IMR-90 (cell line): ENCODE measurements around the gene IGFBP6. TPM values are rescaled to one million over a fixed set of nuclear protein-coding genes. Genes with fewer than 3 reads are reported as not detected.
A peak's percentile ranks its signal among the peaks of the same experiment; 100 is the strongest.

Experiments used
- ATAC-seq: fragments of 200-7000 bp; cut with Tn5 transposase; 2 replicates; pipeline ENCODE4 v1.9.1; 2020; ENCODE audit warnings: low read depth, mild to moderate bottlenecking, moderate library complexity
- BruUV-seq: library from RNA; stranded (reverse); fragments of 400-500 nt; replicated peaks from 2 replicates; lab custom pipeline; 2021; lab: Mats Ljungman, UMichigan
- CTCF ChIA-PET: fragments of 300-600 bp; formaldehyde crosslinking; extraction: SDS; loops from one replicate; lab custom pipeline; 2021; ENCODE audit warnings: antibody characterized with exemption; lab: Yijun Ruan, JAX
- POLR2A ChIA-PET: fragments of 300-600 bp; sonication (Branson Sonifier 250); formaldehyde crosslinking; loops from one replicate; lab custom pipeline; 2022; ENCODE audit warnings: antibody characterized with exemption; ENCODE audit not compliant: unreplicated experiment; lab: Charles Lee
- DNase-seq: peaks from one replicate; pipeline ENCODE4 v3.0.0; 2013
- H2AFZ ChIP-seq: replicated peaks from 2 replicates; pipeline ENCODE3; 2013; ENCODE audit warnings: low read length, mild to moderate bottlenecking; ENCODE audit not compliant: poor library complexity
- H2AK5ac ChIP-seq: 2 replicates; pipeline ENCODE4 v1.6.1; 2013; ENCODE audit warnings: low read depth, low read length, inconsistent platforms
- H2AK9ac ChIP-seq: replicated peaks from 2 replicates; pipeline ENCODE3; 2013; ENCODE audit warnings: mild to moderate bottlenecking, low read depth, low read length, moderate library complexity; ENCODE audit not compliant: poor library complexity
- H2BK120ac ChIP-seq: 2 replicates; pipeline ENCODE4 v1.6.1; 2013; ENCODE audit warnings: low read depth, low read length, inconsistent platforms
- H2BK15ac ChIP-seq: 3 replicates; pipeline ENCODE4 v1.6.1; 2013; ENCODE audit warnings: low read depth, low read length, inconsistent platforms
- H2BK20ac ChIP-seq: 2 replicates; pipeline ENCODE4 v1.6.1; 2013; ENCODE audit warnings: low read depth, mild to moderate bottlenecking, inconsistent platforms, low read length, moderate library complexity
- H2BK5ac ChIP-seq: 2 replicates; pipeline ENCODE4 v1.6.1; 2013; ENCODE audit warnings: mild to moderate bottlenecking, low read depth, low read length, inconsistent platforms; ENCODE audit not compliant: poor library complexity, severe bottlenecking
- H3K14ac ChIP-seq: replicated peaks from 2 replicates; pipeline ENCODE4 v1.6.1; 2013; ENCODE audit warnings: low read depth, low read length, inconsistent platforms
- H3K18ac ChIP-seq: 2 replicates; pipeline ENCODE4 v1.6.1; 2013; ENCODE audit warnings: low read depth, low read length, control low read depth
- H3K23ac ChIP-seq: 2 replicates; pipeline ENCODE4 v1.6.1; 2013; ENCODE audit warnings: low read depth, low read length, inconsistent platforms
- H3K27ac ChIP-seq: 2 replicates; pipeline ENCODE4 v1.5.1; 2013; ENCODE audit warnings: mild to moderate bottlenecking, control low read depth, low read length; ENCODE audit not compliant: insufficient read depth
- H3K27me3 ChIP-seq: 2 replicates; pipeline ENCODE4 v1.6.1; 2013; ENCODE audit warnings: low read length; ENCODE audit not compliant: control insufficient read depth, insufficient read depth
- H3K36me3 ChIP-seq: 2 replicates; pipeline ENCODE4 v1.6.1; 2013; ENCODE audit warnings: low read length, mixed read lengths; ENCODE audit not compliant: control insufficient read depth, insufficient read depth
- H3K4ac ChIP-seq: 2 replicates; pipeline ENCODE4 v1.6.1; 2013; ENCODE audit warnings: low read depth, low read length, inconsistent platforms
- H3K4me1 ChIP-seq: 2 replicates; pipeline ENCODE4 v1.6.1; 2013; ENCODE audit warnings: low read length, mixed read lengths; ENCODE audit not compliant: control insufficient read depth, insufficient read depth
- H3K4me2 ChIP-seq: 2 replicates; pipeline ENCODE4 v1.6.1; 2013; ENCODE audit warnings: low read depth, mild to moderate bottlenecking, control low read depth, low read length, moderate library complexity
- H3K4me3 ChIP-seq: 2 replicates; pipeline ENCODE4 v1.5.1; 2013; ENCODE audit warnings: low read depth, mild to moderate bottlenecking, control low read depth, low read length, moderate library complexity; ENCODE audit not compliant: insufficient read depth
- H3K56ac ChIP-seq: 2 replicates; pipeline ENCODE4 v1.6.1; 2013; ENCODE audit warnings: low read length, inconsistent platforms; ENCODE audit not compliant: insufficient read depth; ENCODE audit errors: extremely low read depth
- H3K79me1 ChIP-seq, 2 experiments: 2 replicates each; pipeline ENCODE4 v1.6.1; 2013; ENCODE audit warnings: low read length in 2 of 2, inconsistent platforms in 1 of 2, low read depth in 1 of 2
- H3K9ac ChIP-seq: 2 replicates; pipeline ENCODE4 v1.6.1; 2013; ENCODE audit warnings: low read depth, low read length, control low read depth
- H3K9me1 ChIP-seq: 2 replicates; pipeline ENCODE4 v1.6.1; 2013; ENCODE audit warnings: low read length, inconsistent platforms; ENCODE audit not compliant: insufficient read depth
- H3K9me3 ChIP-seq: 2 replicates; pipeline ENCODE4 v1.6.1; 2013; ENCODE audit warnings: low read length; ENCODE audit not compliant: control insufficient read depth, insufficient read depth
- H4K20me1 ChIP-seq: 2 replicates; pipeline ENCODE4 v1.6.1; 2013; ENCODE audit warnings: low read length, inconsistent platforms; ENCODE audit not compliant: insufficient read depth
- H4K5ac ChIP-seq: 2 replicates; pipeline ENCODE4 v1.6.1; 2013; ENCODE audit warnings: mild to moderate bottlenecking, low read depth, low read length, control low read depth
- H4K8ac ChIP-seq, 2 experiments: 2 replicates each; pipeline ENCODE4 v1.6.1; 2013; ENCODE audit warnings: low read depth in 2 of 2, low read length in 2 of 2, control low read depth in 1 of 2, inconsistent platforms in 1 of 2
- H4K91ac ChIP-seq: 2 replicates; pipeline ENCODE4 v1.6.1; 2013; ENCODE audit warnings: low read depth, low read length, inconsistent platforms; ENCODE audit not compliant: insufficient read depth
- CTCF ChIP-seq: conservative IDR thresholded peaks from 2 replicates; pipeline ENCODE4 v1.5.1; 2012; ENCODE audit warnings: mild to moderate bottlenecking, low read depth, low read length, improper control_type of control experiment
- ELK1 ChIP-seq: fragments of 150-350 bp; IDR thresholded peaks from 2 replicates; pipeline ENCODE4 v1.6.1; 2016; ENCODE audit warnings: low read depth, mild to moderate bottlenecking, low read length, moderate library complexity, borderline replicate concordance
- MXI1 ChIP-seq: IDR thresholded peaks from 2 replicates; pipeline ENCODE4 v1.6.1; 2012; ENCODE audit warnings: low read depth, mild to moderate bottlenecking, low read length, moderate library complexity, borderline replicate concordance
- RFX5 ChIP-seq: IDR thresholded peaks from 2 replicates; pipeline ENCODE4 v1.8.0; 2012; ENCODE audit warnings: low read depth, mild to moderate bottlenecking, low read length, moderate library complexity
- WGBS, 2 experiments: methylation state at CpG; one replicate each; pipeline versions ENCODE4 v1.1.5 to v1.1.7; 2013; ENCODE audit warnings: missing lambda C conversion rate in 2 of 2; ENCODE audit not compliant: insufficient read length in 1 of 2; ENCODE audit errors: extremely low coverage in 2 of 2; 5-methylcytosine and 5-hydroxymethylcytosine counted together
- dilution Hi-C: fragments of 300-500 bp; cut with HindIII; formaldehyde crosslinking; loops from one replicate; pipeline ENCODE4 v1.14.3; 2018; ENCODE audit warnings: low sequenced_read_pairs; ENCODE audit not compliant: unreplicated experiment
- in situ Hi-C: fragments of 300-500 bp; cut with MboI; formaldehyde crosslinking; loops from 3 replicates; pipeline ENCODE4 v1.14.3; 2019; ENCODE audit warnings: low sequenced_read_pairs, inconsistent platforms, mixed read lengths
- intact Hi-C: fragments of 100-400 bp; cut with micrococcal nuclease; formaldehyde crosslinking; loops from 2 replicates; pipeline ENCODE4 v1.10.0; 2022
- polyA plus RNA-seq, 3 experiments: library from polyadenylated mRNA; depleted of rRNA; stranded (reverse); fragments of >200 nt; gene quantifications; 2 replicates each; pipeline ENCODE4 v1.2.3, GENCODE V29; 2012; ENCODE audit warnings: low replicate concordance in 1 of 3
- total RNA-seq: library from RNA; depleted of rRNA; stranded (reverse); fragments of >200 nt; gene quantifications from 2 replicates; pipeline ENCODE4 v1.2.3, GENCODE V29; 2012

IGFBP6 gene
- total and polyA plus RNA-seq, 2 of the 4 experiments (the other 2 are of a cell fraction), result 124 to 337 TPM

- Histone ChIP-seq H4K20me1 (peaks cover 22% of the 10 kb centered on the region), H3K4me3 (peak overlapping the region; percentile 45), H3K4me1 (peaks cover 45% of the 10 kb centered on the region), H3K18ac (peak overlapping the region; percentile 96), H4K5ac (peak overlapping the region; percentile 98), H3K27me3 (no peaks in the 10 kb centered on the region), H3K4me2 (peak overlapping the region; percentile 67), H3K14ac (peak overlapping the region; percentile 98), H2AK9ac (peak overlapping the region; percentile 100), H3K9ac (peak overlapping the region; percentile 87), H3K4ac (peak overlapping the region; percentile 100), H2AK5ac (peak overlapping the region; percentile 100), H3K56ac (peak overlapping the region; percentile 80), H2BK5ac (peak overlapping the region; percentile 99), H3K27ac (peak overlapping the region; percentile 99), H2BK15ac (peak overlapping the region; percentile 97), H3K79me1 (peaks cover 15 to 78% of the 10 kb centered on the region in 2 experiments; a peak in 3 of 4 replicates), H3K23ac (peak overlapping the region; percentile 80), H4K91ac (peak overlapping the region; percentile 99), H3K36me3 (peaks cover 9% of the 10 kb centered on the region; the same call in 1 of the 2 replicates), H3K9me1 (peaks cover 30% of the 10 kb centered on the region), H2BK20ac (peak overlapping the region; percentile 93), H3K9me3 (no peaks in the 10 kb centered on the region), H2AFZ (peak overlapping the region; percentile 90), H2BK120ac (peak overlapping the region; percentile 99), H4K8ac (peak overlapping the region; percentile 84 to 89)
- DNase-seq (no peak), ATAC-seq (peak; percentile 0; the same call in 1 of the 2 replicates)
- in situ Hi-C loops, result no loop called here
- intact Hi-C loops, result no loop called here
- WGBS, 2 experiments, result 20% methylated on average over 1 of the region's 10 CpGs; no CpG with 5 or more reads in 1 of the 2 experiments
- no peak for TF ChIP-seq RFX5
- peak; percentile 34; the same call in 1 of the 2 replicates for TF ChIP-seq MXI1
- TF ChIP-seq ELK1, result no peak
- 0 out of 2 replicates have a peak, but pooled peaks have one; percentile 10 for TF ChIP-seq CTCF
- POLR2A ChIA-PET, result interaction anchor here (0.5 to 2.1 kb wide), 5 partner anchors 24 to 132 kb away, joined by 3 to 7 read pairs (median 4); partner anchors contain the start of genes SPRYD3 and ZNF740
- BruUV-seq, result no TSS peak
- dilution Hi-C loops, result no loop called here
- CTCF ChIA-PET, result interaction anchor here (0.5 to 2.4 kb wide), 5 partner anchors 7 to 68 kb away, joined by 3 to 6 read pairs (median 5); no protein-coding TSS in a partner anchor
Observed at GRCh38 chr12:53048033-53048779, 49.3 kb upstream of the IGFBP6 start.
